LNCAP (cell line): ENCODE measurements around the gene NELFA.

ENCODE experiments used
- CTCF ChIP-seq: fragments of 450-650 bp; IDR thresholded peaks from 2 replicates; pipeline ENCODE4 v1.5.1; 2017; ENCODE audit warnings: mild to moderate bottlenecking

The NELFA gene

GRCh38 chr4:1993169-1993516 lies 15.6 kb downstream of the NELFA start:
- no peak for TF ChIP-seq CTCF

DNA sequence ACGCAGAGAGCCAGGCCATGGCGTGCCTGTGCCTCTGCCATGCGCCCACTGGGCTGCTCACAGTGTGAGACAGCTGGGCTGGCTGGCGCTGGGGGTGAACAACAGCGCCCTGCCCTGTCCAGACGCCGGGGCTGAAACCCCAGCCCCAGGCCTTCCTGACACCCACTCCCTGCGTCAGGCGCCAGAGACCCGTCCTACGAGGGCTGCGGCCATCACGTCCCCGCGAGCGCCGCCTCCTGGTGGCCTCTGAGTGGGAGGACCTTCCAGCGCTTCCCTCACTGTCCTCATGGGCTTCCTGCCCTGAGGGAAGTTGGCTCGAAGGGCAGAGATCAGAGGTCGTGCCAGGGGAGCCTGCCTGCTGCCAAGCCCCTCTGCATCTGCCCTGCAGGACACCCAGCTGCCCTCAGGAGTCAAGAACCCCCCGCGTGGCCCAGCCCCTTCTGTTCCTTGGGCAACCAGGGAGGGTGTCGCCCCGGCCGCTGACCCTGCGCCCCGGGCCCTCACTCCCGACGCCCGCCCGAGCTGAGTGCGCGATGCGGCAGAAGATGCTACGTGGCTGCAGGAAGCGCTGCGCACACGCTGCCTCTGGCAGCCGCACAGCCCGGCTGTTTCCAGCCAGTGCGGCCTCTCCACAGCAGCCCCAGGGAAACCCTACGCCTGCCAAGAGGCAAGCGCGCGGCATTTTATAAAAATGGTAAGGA lies 16.2 kb downstream of the NELFA start:
- no peak for TF ChIP-seq CTCF

GRCh38 chr4:1991596-1992434 lies 17.0 kb downstream of the NELFA start:
- TF ChIP-seq CTCF = no peak

DNA sequence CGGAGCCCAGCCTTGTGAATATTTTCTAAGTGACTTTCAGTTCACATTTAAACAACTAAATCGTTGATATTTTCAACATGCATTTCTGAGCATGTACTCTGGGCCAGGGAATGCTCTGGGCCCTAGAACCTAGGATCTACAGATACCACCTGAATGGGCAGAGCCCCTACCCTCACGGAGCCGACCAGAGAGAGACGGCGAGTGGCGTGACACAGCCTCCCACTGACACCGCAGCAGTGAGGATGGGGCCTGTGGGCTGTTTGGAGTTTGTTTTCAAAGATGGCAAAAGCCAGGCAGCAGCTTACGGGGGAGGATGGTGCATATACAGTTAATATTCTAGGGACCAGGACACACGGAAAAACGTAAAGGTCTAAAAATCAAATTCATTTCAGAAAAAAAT lies 17.7 kb downstream of the NELFA start:
- no peak for TF ChIP-seq CTCF

DNA sequence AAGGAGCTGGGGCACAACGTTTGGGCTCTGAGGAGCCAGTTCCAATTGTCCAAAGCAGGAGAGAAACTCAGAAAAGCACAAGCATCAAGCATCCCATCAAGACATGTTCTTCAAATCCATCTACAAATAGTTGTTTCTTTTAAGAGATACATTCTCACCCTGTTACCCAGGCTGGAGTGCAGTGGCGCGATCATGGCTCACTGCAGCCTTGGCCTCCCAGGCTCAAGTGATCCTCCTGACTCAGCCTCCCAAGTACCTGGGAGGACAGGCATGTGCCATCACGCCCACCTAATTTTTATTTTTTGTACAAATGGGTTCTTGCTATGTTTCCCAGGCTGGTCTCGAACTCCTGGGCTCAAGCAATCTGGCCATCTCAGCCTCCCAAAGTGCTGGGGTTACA lies 18.1 kb downstream of the NELFA start:
- TF ChIP-seq CTCF = no peak

- TF ChIP-seq CTCF = no peak
Observed at GRCh38 chr4:1990348-1990645, 18.5 kb downstream of the NELFA start.

DNA sequence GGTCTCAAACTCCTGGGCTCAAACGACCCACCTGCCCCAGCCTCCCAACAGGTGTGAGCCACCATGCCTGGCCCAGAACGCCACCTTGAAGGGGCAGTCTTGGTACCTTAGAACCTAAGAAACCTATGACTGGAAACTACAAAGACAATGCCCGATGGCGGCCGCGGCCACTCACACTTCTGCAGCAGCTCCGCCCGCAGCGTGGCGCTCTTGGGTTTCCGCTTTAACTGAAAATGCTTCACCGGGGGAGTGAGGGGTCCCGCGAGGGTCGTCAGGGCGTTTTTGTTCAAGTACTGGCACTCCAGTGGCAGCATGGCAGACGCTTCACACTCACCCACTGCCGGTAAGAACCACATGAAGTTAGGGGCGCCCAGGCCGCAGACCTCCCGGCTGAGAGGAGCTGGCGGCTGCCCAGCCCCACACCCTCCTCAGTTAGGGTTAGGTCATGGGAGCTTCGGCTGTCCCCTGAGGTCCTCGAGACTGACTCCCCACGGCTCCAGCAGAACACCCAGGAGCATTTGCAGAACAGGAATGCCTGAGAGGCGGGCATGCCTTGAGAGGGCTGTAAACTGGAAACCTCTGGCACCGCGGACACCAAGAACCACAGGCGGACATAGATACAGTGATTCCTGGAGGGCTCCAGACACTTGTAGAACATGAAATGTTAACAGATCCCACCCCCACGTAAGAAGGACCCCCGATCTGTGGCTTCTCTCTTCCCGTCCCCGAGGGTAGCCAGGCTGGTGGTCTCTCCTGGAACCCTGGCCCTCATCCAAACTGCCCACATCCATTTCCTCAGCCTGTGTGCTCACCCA lies 19.0 kb downstream of the NELFA start:
- TF ChIP-seq CTCF = no peak
